Measurements from ENCODE around the gene TRIP13. TPM values are rescaled to one million over a fixed set of nuclear protein-coding genes. Genes with fewer than 3 reads are reported as not detected.
"Not testable (repeated sequence)": the region's sequence is repeated elsewhere in the genome, so short reads cannot be mapped to it uniquely, and the experiment has no call there.

The TRIP13 gene
- 16.8 and 29.8 TPM in 2 replicates for total RNA-seq

- peak within 1 kb of the TSS; percentile 90 for H3K4me3 ChIP-seq (ENCODE audit: low read depth, low read length)
- peak; percentile 74 for DNase-seq (ENCODE audit: low read depth)
- no peak for TF ChIP-seq CTCF (IDR thresholded peaks at IDR 0.05; ENCODE audit: insufficient read depth, low read depth, low read length)
These were observed at the start of gene TRIP13, which contains the start of gene BRD9 for GRCh38 chr5:892394-893136. Gene TRIP13, plus strand, starts transcription at chr5:892884. Its CDS starts 115 bp downstream, at chr5:892999. Gene BRD9, minus strand, starts transcription at chr5:892801. Its CDS starts 144 bp downstream, at chr5:892657.

GRCh38 chr5:843371-843770 lies 49.3 kb upstream of the TRIP13 start:
- DNase-seq (ENCODE audit: low read depth); H3K4me3 ChIP-seq (ENCODE audit: low read depth, low read length): not testable (repeated sequence)

- DNase-seq (ENCODE audit: low read depth); H3K4me3 ChIP-seq (ENCODE audit: low read depth, low read length): not testable (repeated sequence)
These were observed 48.8 kb upstream of the TRIP13 start for GRCh38 chr5:843926-844325.

- H3K4me3 ChIP-seq (ENCODE audit: low read depth, low read length); DNase-seq (ENCODE audit: low read depth): not testable (repeated sequence)
These were observed 48.3 kb upstream of the TRIP13 start for GRCh38 chr5:844426-844825.

- not testable (repeated sequence) for DNase-seq (ENCODE audit: low read depth); H3K4me3 ChIP-seq (ENCODE audit: low read depth, low read length)
These were observed 47.5 kb upstream of the TRIP13 start for GRCh38 chr5:845031-845675.

- not testable (repeated sequence) for DNase-seq (ENCODE audit: low read depth); H3K4me3 ChIP-seq (ENCODE audit: low read depth, low read length)
These were observed 46.7 kb upstream of the TRIP13 start for GRCh38 chr5:845676-846601.

- not testable (repeated sequence) for DNase-seq (ENCODE audit: low read depth)
These were observed 46.0 kb upstream of the TRIP13 start for GRCh38 chr5:846602-847091.

GRCh38 chr5:847212-847611 lies 45.5 kb upstream of the TRIP13 start:
- not testable (repeated sequence) for H3K4me3 ChIP-seq (ENCODE audit: low read depth, low read length); DNase-seq (ENCODE audit: low read depth)

More at GRCh38 chr5:846602-847091, 46.0 kb upstream of the TRIP13 start:
- not testable (repeated sequence) for H3K4me3 ChIP-seq (ENCODE audit: low read depth, low read length)

- not testable (repeated sequence) for H3K4me3 ChIP-seq (ENCODE audit: low read depth, low read length); DNase-seq (ENCODE audit: low read depth)
These were observed 44.9 kb upstream of the TRIP13 start for GRCh38 chr5:847736-848135.

GRCh38 chr5:848671-849111 lies 44.0 kb upstream of the TRIP13 start:
- no peak for TF ChIP-seq CTCF (IDR thresholded peaks at IDR 0.05; ENCODE audit: insufficient read depth, low read depth, low read length)
- DNase-seq (ENCODE audit: low read depth) = no peak
- no peak overlapping the region for H3K4me3 ChIP-seq (ENCODE audit: low read depth, low read length)
